Limb (tissue), 2 donors: ENCODE measurements around the gene TRRAP.
A peak's percentile ranks its signal among the peaks of the same experiment; 100 is the strongest.

Experiments
- DNase-seq, 2 donors: peaks; one replicate each; pipeline ENCODE4 v3.0.0-alpha.2; 2016; ENCODE audit errors: extremely low spot score in 2 of 2

Gene TRRAP

GRCh38 chr7:98985945-98986344 is 107.6 kb downstream of the TRRAP start:
- DNase-seq: no peak

DNA sequence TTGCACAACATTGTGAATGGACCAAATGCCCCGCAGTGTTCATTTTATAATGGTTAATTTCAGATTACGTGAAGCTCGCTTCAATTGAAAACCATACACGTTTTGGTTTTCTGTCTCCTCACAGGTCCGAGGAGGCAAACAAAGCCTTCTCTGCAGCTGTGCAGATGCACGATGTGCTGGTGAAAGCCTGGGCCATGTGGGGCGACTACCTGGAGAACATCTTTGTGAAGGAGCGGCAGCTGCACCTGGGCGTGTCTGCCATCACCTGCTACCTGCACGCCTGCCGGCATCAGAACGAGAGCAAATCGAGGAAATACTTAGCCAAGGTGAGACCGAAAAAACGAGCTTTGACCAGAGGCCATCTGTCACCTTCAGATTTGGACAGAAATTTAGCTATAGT is 110.3 kb downstream of the TRRAP start:
- no peak for DNase-seq

DNA sequence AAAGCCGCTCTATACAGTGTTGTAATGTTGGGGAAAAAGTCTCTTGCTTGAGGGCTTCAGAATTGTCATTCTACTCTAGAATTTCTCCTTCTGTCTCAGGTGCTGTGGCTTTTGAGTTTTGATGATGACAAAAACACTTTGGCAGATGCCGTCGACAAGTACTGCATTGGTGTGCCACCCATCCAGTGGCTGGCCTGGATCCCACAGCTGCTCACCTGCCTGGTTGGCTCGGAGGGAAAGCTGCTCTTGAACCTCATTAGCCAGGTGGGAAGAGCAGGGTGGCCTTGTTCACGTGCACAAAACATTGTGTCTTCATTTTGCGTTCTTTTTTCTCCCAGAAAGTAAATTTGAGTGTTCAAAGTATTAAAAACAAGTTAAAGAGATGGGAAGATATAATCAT is 112.0 kb downstream of the TRRAP start:
- no peak for DNase-seq

DNA sequence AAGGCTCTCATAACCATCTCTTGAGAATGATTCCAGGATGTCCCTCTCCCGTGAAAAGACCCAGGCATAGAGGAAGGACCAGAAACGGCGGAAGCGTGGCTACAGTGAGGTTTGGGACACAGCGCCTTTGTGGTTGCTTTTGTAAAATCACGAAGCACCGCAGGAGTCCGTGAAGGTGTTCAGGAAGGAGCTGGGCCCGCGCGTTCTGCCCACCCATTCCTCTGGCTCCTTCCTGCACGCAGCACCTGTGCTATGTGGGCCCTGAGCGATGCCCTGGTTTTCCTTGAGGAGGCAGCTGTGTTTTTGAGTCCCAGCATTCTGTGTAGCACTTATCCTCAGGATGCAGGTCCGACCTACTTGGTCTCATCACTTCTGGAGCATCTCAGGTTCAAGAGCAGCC is 112.8 kb downstream of the TRRAP start:
- no peak for DNase-seq

DNA sequence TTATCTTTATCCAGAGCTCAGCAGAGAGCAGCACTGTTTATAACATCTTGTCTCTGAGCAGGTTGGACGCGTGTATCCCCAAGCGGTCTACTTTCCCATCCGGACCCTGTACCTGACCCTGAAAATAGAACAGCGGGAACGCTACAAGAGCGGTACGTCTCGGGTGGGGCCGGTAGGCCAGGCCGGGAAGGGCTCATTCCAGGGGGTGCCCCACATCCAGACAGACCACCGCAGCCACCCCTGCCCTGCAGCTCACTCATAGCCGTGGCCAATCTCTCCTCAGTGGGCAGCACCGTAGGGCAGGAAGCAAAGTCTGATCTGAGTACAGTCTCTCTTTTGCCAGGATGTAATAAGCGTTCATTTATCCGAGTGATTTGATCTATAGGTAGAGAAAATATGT is 113.7 kb downstream of the TRRAP start:
- DNase-seq: no peak

DNA sequence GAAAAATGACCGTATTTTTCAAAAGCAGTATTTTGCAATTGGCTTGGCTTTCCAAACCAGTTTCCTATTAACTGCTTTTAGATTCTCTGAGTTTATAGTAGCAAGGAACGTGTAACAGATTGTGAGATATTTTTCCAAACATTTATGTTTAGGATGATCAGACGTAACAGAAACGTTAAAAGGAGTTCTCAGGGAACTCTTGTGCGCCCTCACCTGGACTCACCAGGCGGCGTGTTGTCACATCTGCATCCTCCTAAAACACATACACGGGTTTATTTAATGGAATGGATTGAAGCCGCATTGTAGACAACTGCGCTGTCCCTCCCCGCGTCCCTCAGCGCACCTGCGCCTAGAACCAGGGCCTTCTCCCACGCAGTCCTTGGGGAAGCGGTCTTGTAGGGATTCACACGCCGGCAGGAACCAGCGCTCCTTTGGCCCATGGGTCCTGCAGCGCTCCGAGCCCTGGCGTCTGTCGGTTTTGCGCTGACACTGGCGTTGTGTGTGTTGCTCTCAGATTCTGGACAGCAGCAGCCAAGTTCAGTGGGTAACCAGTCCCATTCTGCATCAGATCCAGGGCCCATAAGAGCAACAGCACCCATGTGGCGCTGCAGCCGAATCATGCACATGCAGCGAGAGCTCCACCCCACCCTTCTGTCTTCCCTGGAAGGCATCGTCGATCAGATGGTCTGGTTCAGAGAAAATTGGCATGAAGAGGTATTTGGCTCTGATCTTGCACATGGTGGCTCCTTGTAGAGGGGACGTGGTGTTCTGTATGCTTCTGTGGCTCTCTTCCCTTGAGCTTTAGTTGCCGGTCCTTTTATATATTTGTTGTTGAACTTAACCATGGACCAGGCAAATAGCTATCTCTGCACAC is 114.9 kb downstream of the TRRAP start:
- DNase-seq: no peak

GRCh38 chr7:98994046-98994944 is 116.0 kb downstream of the TRRAP start:
- DNase-seq: no peak

GRCh38 chr7:98995111-98995510 is 116.8 kb downstream of the TRRAP start:
- DNase-seq: no peak

GRCh38 chr7:98995523-98996149 is 117.3 kb downstream of the TRRAP start:
- DNase-seq: no peak

GRCh38 chr7:98996150-98996552 is 117.8 kb downstream of the TRRAP start:
- DNase-seq: no peak

GRCh38 chr7:98997846-98998245 is 119.5 kb downstream of the TRRAP start:
- no peak for DNase-seq

- peak in 1 of 2 donors; percentile 6 for DNase-seq
Measured at GRCh38 chr7:98998821-98999725, 120.7 kb downstream of the TRRAP start.

GRCh38 chr7:99000196-99000903 is 122.0 kb downstream of the TRRAP start:
- no peak for DNase-seq

GRCh38 chr7:99000904-99001465 is 122.7 kb downstream of the TRRAP start:
- DNase-seq: no peak

- no peak for DNase-seq
Measured at GRCh38 chr7:99001482-99002147, 123.3 kb downstream of the TRRAP start.

DNA sequence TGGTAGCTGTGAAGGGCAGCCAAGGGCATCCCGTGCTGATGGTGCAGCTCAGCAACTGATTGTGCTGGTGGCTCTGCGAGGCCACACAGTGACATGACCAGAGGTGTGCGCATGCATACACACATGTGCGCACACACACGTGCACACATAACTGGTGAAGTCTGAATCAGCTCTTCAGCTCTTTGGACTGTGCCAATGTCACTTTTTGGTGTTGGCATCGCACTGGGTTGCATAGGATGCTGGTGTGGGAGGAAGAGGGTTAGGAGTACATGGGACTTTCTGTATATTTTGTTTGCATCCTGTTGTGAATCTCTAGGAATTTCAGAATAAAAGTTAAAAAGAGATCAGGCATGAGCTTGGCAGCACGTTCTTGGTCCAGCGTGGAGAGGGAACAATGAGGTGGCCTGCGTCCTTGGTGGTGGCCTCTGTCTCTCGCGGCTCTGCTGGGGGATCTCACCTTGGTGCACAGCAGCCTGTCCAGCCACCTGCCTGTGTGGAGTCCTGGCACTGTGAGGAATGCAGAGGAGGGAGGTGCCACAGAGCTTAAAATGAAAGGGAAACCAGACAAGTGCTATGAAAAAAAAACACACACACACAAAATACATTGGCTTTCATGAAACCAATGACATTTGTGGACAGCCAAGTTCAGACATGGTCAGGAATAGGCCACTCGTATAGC is 124.0 kb downstream of the TRRAP start:
- no peak for DNase-seq

DNA sequence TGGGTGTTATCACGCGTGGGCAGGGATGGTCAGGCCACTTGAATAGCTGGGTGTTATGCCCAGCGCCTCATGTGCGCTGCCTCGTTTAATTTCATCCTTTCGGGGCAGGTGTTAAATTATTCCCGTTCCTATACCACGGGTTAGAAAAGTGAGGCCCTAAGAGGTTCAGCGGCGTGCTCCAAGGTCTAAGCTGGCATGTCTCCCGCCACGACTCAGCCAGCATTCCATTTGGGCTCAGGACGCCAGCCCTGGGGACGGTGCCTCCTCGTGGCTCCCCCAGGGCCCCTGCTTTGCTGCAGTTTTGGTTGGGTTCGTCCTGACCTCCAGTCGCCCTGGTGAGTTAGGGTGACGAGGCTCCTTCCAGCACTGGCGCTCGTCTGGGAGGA is 124.5 kb downstream of the TRRAP start:
- no peak for DNase-seq

DNA sequence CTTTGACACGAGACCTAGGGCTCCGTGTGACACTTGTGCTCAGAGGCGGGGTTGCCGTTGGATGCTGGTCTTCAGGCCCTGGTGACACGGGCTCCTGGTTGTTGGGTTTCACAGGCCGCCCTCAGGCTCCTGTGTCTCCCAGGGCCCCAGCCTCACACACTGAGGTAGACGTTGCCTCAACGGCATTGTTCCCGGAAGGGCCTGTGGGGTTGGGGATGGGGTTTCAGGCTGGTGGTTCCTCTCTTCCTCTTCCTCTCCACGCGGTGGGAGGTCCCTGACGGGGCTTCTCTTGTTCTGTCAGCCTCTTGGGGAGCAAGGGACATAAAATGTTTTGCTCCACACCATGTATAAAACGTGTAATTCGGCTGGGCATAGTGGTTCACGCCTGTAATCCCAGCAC is 125.1 kb downstream of the TRRAP start:
- no peak for DNase-seq

GRCh38 chr7:99004216-99004615 is 125.9 kb downstream of the TRRAP start:
- DNase-seq: no peak
